ENCODE data around the gene TTC19.

DNA sequence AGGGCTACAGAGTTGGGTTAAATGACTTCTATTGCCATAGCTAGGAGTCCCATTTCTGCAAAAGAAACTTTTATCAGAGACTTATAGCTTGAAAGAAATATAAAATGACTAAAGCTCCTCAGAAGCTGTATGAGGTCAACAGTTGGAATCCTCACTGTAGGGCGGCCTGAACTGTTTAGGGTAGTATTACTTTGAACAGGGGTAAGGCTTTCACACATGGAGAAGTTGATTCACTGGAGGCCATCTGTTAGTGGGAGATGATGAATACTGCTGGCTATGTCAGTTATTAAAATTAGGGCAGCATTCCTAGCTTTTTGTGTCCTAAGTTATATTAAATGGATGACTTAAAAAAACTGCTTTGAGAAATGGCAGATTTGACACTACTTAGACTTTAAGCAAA lies 6.0 kb downstream of the TTC19 start:
- TF ChIP-seq, protein P1, sequence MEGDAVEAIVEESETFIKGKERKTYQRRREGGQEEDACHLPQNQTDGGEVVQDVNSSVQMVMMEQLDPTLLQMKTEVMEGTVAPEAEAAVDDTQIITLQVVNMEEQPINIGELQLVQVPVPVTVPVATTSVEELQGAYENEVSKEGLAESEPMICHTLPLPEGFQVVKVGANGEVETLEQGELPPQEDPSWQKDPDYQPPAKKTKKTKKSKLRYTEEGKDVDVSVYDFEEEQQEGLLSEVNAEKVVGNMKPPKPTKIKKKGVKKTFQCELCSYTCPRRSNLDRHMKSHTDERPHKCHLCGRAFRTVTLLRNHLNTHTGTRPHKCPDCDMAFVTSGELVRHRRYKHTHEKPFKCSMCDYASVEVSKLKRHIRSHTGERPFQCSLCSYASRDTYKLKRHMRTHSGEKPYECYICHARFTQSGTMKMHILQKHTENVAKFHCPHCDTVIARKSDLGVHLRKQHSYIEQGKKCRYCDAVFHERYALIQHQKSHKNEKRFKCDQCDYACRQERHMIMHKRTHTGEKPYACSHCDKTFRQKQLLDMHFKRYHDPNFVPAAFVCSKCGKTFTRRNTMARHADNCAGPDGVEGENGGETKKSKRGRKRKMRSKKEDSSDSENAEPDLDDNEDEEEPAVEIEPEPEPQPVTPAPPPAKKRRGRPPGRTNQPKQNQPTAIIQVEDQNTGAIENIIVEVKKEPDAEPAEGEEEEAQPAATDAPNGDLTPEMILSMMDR (IDR thresholded peaks at IDR 0.05; ENCODE audit: low read depth, low read length): no peak
- no peak for TF ChIP-seq EZH2phosphoT487 (IDR thresholded peaks at IDR 0.05; ENCODE audit: low read depth)

Data from OCI-LY3 (cell line).